Uterus (tissue), 4 donors: ENCODE data around the gene SLC16A7. TPM values are rescaled to one million over a fixed set of nuclear protein-coding genes. Genes with fewer than 3 reads are reported as not detected.
"Not testable (repeated sequence)": the region's sequence is repeated elsewhere in the genome, so short reads cannot be mapped to it uniquely, and the experiment has no call there.

Experiments used
- DNase-seq, 2 donors: peaks; one replicate each; pipeline ENCODE4 v3.0.0-alpha.2; 2019 to 2020
- H3K27ac ChIP-seq, 2 donors: fragments of 200-600 bp; sonication (generic); 1 replicate in 1 of 2; 2 replicates in 1 of 2; pipeline ENCODE4 v1.5.1; 2016 to 2018
- H3K27me3 ChIP-seq, 2 donors: fragments of 200-600 bp; sonication (generic); one replicate each; pipeline ENCODE4 v1.5.1; 2018 to 2019; ENCODE audit warnings: control low read depth in 1 of 2
- H3K36me3 ChIP-seq, 2 donors: fragments of 200-600 bp; sonication (generic); one replicate each; pipeline ENCODE4 v1.5.1; 2019; ENCODE audit warnings: control low read depth in 1 of 2
- H3K4me1 ChIP-seq, 2 donors: fragments of 200-600 bp; sonication (generic); one replicate each; pipeline ENCODE4 v1.5.1; 2018 to 2019; ENCODE audit warnings: control low read depth in 1 of 2
- H3K4me3 ChIP-seq, 2 donors: fragments of 200-600 bp; sonication (generic); 1 replicate in 1 of 2; 2 replicates in 1 of 2; pipeline ENCODE4 v1.5.1; 2018 to 2019; ENCODE audit warnings: mild to moderate bottlenecking in 1 of 2
- H3K9me3 ChIP-seq, 2 donors: fragments of 200-600 bp; sonication (generic); one replicate each; pipeline ENCODE4 v1.5.1; 2019; ENCODE audit warnings: control low read depth in 1 of 2
- CTCF ChIP-seq, 4 experiments: fragments of 200-600 bp in 2 of 4; fragments of 450-650 bp in 2 of 4; sonication (generic) in 2 of 4; IDR thresholded peaks; one replicate each; pipeline ENCODE4 v1.5.1; 2016 to 2019; ENCODE audit warnings: antibody characterized with exemption in 4 of 4, mild to moderate bottlenecking in 2 of 4, moderate library complexity in 1 of 4
- POLR2A ChIP-seq, 2 donors: fragments of 450-650 bp; IDR thresholded peaks; one replicate each; pipeline ENCODE4 v1.6.1; 2016; ENCODE audit warnings: antibody characterized with exemption in 2 of 2, mild to moderate bottlenecking in 1 of 2, moderate library complexity in 1 of 2
- intact Hi-C: fragments of 100-400 bp; cut with DNase I; formaldehyde crosslinking; loops from one replicate; pipeline ENCODE4 v1.15.1; 2023; ENCODE audit warnings: low total_unique reads
- total RNA-seq, 4 donors: library from RNA; depleted of rRNA in 3 of 4; stranded (reverse); fragments of >200 nt in 3 of 4; gene quantifications; one replicate each; pipeline versions ENCODE4 v1.1.0 to v1.2.4, GENCODE V29; 2014 to 2023
- donor health status: DM: yes; HTN: yes; CAD: no.

The SLC16A7 gene
- total RNA-seq, 4 donors from 2014 or later: 12.3 to 32.4 (median 29.6) TPM

- Histone ChIP-seq H3K36me3 (no peaks in the 10 kb centered on the region), H3K4me3 (no peak overlapping the region), H3K27ac (no peak overlapping the region), H3K4me1 (peaks cover 0 to 7% of the 10 kb centered on the region in 2 donors), H3K9me3 (no peaks in the 10 kb centered on the region), H3K27me3 (no peaks in the 10 kb centered on the region)
- intact Hi-C loops: no loop called here
- no peak for DNase-seq
- no peak for TF ChIP-seq CTCF (IDR thresholded peaks at IDR 0.05)
- TF ChIP-seq POLR2A (IDR thresholded peaks at IDR 0.05): no peak
Observed at GRCh38 chr12:59600171-59600570, 4.3 kb downstream of the SLC16A7 start.

- DNase-seq: no peak
- no peaks in the 10 kb centered on the region for H3K9me3 ChIP-seq
- H3K27me3 ChIP-seq: no peaks in the 10 kb centered on the region
- no peak overlapping the region for H3K4me3 ChIP-seq
- TF ChIP-seq CTCF (IDR thresholded peaks at IDR 0.05): no peak
- TF ChIP-seq POLR2A (IDR thresholded peaks at IDR 0.05): no peak
- intact Hi-C loops: no loop called here
- no peaks in the 10 kb centered on the region for H3K4me1 ChIP-seq
- no peak overlapping the region for H3K27ac ChIP-seq
- no peaks in the 10 kb centered on the region for H3K36me3 ChIP-seq
Observed at GRCh38 chr12:59603754-59604153, 7.9 kb downstream of the SLC16A7 start.

GRCh38 chr12:59612823-59613434 lies 17.1 kb downstream of the SLC16A7 start:
- H3K4me1 ChIP-seq, DNase-seq, H3K27me3 ChIP-seq, H3K27ac ChIP-seq, H3K4me3 ChIP-seq, H3K36me3 ChIP-seq, intact Hi-C loops: not testable (repeated sequence)
- peaks cover 0 to 13% of the 10 kb centered on the region in 2 donors for H3K9me3 ChIP-seq

GRCh38 chr12:59615392-59616165 lies 19.8 kb downstream of the SLC16A7 start:
- Histone ChIP-seq H3K4me3 (no peak overlapping the region), H3K27ac (no peak overlapping the region)
- intact Hi-C loops: no loop called here

GRCh38 chr12:59619461-59620240 lies 23.8 kb downstream of the SLC16A7 start:
- Histone ChIP-seq H3K4me3 (no peak overlapping the region), H3K27me3 (no peaks in the 10 kb centered on the region), H3K4me1 (peaks cover 0 to 4% of the 10 kb centered on the region in 2 donors), H3K36me3 (no peaks in the 10 kb centered on the region), H3K27ac (no peak overlapping the region), H3K9me3 (no peaks in the 10 kb centered on the region)
- intact Hi-C loops: no loop called here
- DNase-seq: no peak
- TF ChIP-seq CTCF (IDR thresholded peaks at IDR 0.05): no peak
- TF ChIP-seq POLR2A (IDR thresholded peaks at IDR 0.05): no peak

More at GRCh38 chr12:59615392-59616165, 19.8 kb downstream of the SLC16A7 start:
- Histone ChIP-seq H3K4me1 (no peaks in the 10 kb centered on the region), H3K27me3 (no peaks in the 10 kb centered on the region), H3K36me3 (no peaks in the 10 kb centered on the region), H3K9me3 (peaks cover 0 to 13% of the 10 kb centered on the region in 2 donors)
- TF ChIP-seq CTCF (IDR thresholded peaks at IDR 0.05): no peak
- TF ChIP-seq POLR2A (IDR thresholded peaks at IDR 0.05): no peak
- DNase-seq: no peak
